Activated T-helper 1 cell treated with anti-CD3 and anti-CD28 coated beads, Interleukin-12 subunit alpha, Interleukin-12 subunit beta, Interleukin-2, Interleukin-4 antibody, amounts not matched to agents 30 ng/mL and 10 ng/mL and 1 ng/mL, durations not matched to agents 14 hours and 24 hours and 36 hours (primary cell): ENCODE results near the gene NCMAP. TPM values are rescaled to one million over a fixed set of nuclear protein-coding genes. Genes with fewer than 3 reads are reported as not detected.
"Not testable (repeated sequence)": the region's sequence is repeated elsewhere in the genome, so short reads cannot be mapped to it uniquely, and the experiment has no call there.

Experiments used
- DNase-seq: peaks from one replicate; pipeline ENCODE4 v3.0.0; 2021; ENCODE audit warnings: low spot score
- H3K27ac Mint-ChIP-seq: one replicate; pipeline ENCODE4 v1.8.0; 2021; ENCODE audit warnings: mild to moderate bottlenecking, mixed read lengths
- H3K27me3 Mint-ChIP-seq: one replicate; pipeline ENCODE4 v1.8.0; 2022; ENCODE audit warnings: mild to moderate bottlenecking, moderate library complexity, mixed read lengths; ENCODE audit not compliant: insufficient read depth
- H3K36me3 Mint-ChIP-seq: one replicate; pipeline ENCODE4 v1.8.0; 2021; ENCODE audit warnings: low read depth, mixed read lengths
- H3K4me1 Mint-ChIP-seq: one replicate; pipeline ENCODE4 v1.8.0; 2021; ENCODE audit warnings: low read depth, mixed read lengths
- H3K4me3 Mint-ChIP-seq: one replicate; pipeline ENCODE4 v1.8.0; 2021; ENCODE audit warnings: mild to moderate bottlenecking, moderate library complexity, mixed read lengths
- H3K9me3 Mint-ChIP-seq: one replicate; pipeline ENCODE4 v1.8.0; 2021; ENCODE audit warnings: mixed read lengths
- intact Hi-C: fragments of 100-400 bp; cut with micrococcal nuclease; formaldehyde crosslinking; loops from one replicate; pipeline ENCODE4 v1.15.1; 2024
- total RNA-seq: library from RNA; stranded (reverse); gene quantifications from 2 replicates; pipeline ENCODE4 v1.2.3, GENCODE V29; 2022

Gene NCMAP
- total RNA-seq, 1 donor from 2014 or later = not detected

GRCh38 chr1:24548070-24548469 is 7.8 kb upstream of the NCMAP start:
- no peak overlapping the region for H3K4me3 Mint-ChIP-seq
- no peaks in the 10 kb centered on the region for H3K9me3 Mint-ChIP-seq
- H3K4me1 Mint-ChIP-seq = no peaks in the 10 kb centered on the region
- H3K36me3 Mint-ChIP-seq = no peaks in the 10 kb centered on the region
- no peak overlapping the region for H3K27ac Mint-ChIP-seq
- no peak for DNase-seq
- peaks cover 32% of the 10 kb centered on the region for H3K27me3 Mint-ChIP-seq
- intact Hi-C loops = no loop called here

GRCh38 chr1:24549210-24549609 is 6.7 kb upstream of the NCMAP start:
- H3K27ac Mint-ChIP-seq, intact Hi-C loops, H3K4me3 Mint-ChIP-seq, H3K36me3 Mint-ChIP-seq, H3K9me3 Mint-ChIP-seq, H3K4me1 Mint-ChIP-seq, DNase-seq: not testable (repeated sequence)
- peaks cover 41% of the 10 kb centered on the region for H3K27me3 Mint-ChIP-seq

- Mint-ChIP-seq H3K27me3 (peaks cover 53% of the 10 kb centered on the region), H3K36me3 (no peaks in the 10 kb centered on the region), H3K4me1 (peaks cover 4% of the 10 kb centered on the region), H3K9me3 (no peaks in the 10 kb centered on the region), H3K27ac (no peak overlapping the region), H3K4me3 (no peak overlapping the region)
- DNase-seq = no peak
- intact Hi-C loops = no loop called here
These were observed 4.5 kb upstream of the NCMAP start for GRCh38 chr1:24551290-24551959.

- Mint-ChIP-seq H3K4me1 (peaks cover 10% of the 10 kb centered on the region), H3K9me3 (no peaks in the 10 kb centered on the region), H3K27ac (no peak overlapping the region), H3K36me3 (no peaks in the 10 kb centered on the region), H3K27me3 (peaks cover 59% of the 10 kb centered on the region), H3K4me3 (no peak overlapping the region)
- intact Hi-C loops = no loop called here
- no peak for DNase-seq
These were observed 3.8 kb upstream of the NCMAP start for GRCh38 chr1:24551960-24552571.

- Mint-ChIP-seq H3K4me3 (no peak overlapping the region), H3K36me3 (no peaks in the 10 kb centered on the region), H3K4me1 (peaks cover 13% of the 10 kb centered on the region), H3K27ac (no peak overlapping the region), H3K27me3 (peaks cover 55% of the 10 kb centered on the region), H3K9me3 (no peaks in the 10 kb centered on the region)
- intact Hi-C loops = no loop called here
- no peak for DNase-seq
These were observed 2.0 kb upstream of the NCMAP start for GRCh38 chr1:24553931-24554330.

GRCh38 chr1:24554714-24555113 is 1.2 kb upstream of the NCMAP start:
- Mint-ChIP-seq H3K4me3 (no peak overlapping the region), H3K27ac (no peak overlapping the region), H3K27me3 (peaks cover 55% of the 10 kb centered on the region), H3K9me3 (no peaks in the 10 kb centered on the region), H3K36me3 (no peaks in the 10 kb centered on the region), H3K4me1 (peaks cover 13% of the 10 kb centered on the region)
- intact Hi-C loops = no loop called here
- no peak for DNase-seq

GRCh38 chr1:24556414-24556795 is 518 bp downstream of the NCMAP start:
- Mint-ChIP-seq H3K36me3 (no peaks in the 10 kb centered on the region), H3K4me3 (no peak overlapping the region), H3K27me3 (peaks cover 54% of the 10 kb centered on the region), H3K4me1 (peaks cover 13% of the 10 kb centered on the region), H3K9me3 (no peaks in the 10 kb centered on the region), H3K27ac (no peak overlapping the region)
- DNase-seq = no peak
- intact Hi-C loops = no loop called here

GRCh38 chr1:24557220-24557619 is 1.3 kb downstream of the NCMAP start:
- no peak overlapping the region for H3K4me3 Mint-ChIP-seq
- intact Hi-C loops = no loop called here
- peaks cover 13% of the 10 kb centered on the region for H3K4me1 Mint-ChIP-seq
- no peak for DNase-seq
- no peaks in the 10 kb centered on the region for H3K9me3 Mint-ChIP-seq
- H3K36me3 Mint-ChIP-seq = no peaks in the 10 kb centered on the region
- H3K27ac Mint-ChIP-seq = no peak overlapping the region
- peaks cover 52% of the 10 kb centered on the region for H3K27me3 Mint-ChIP-seq

GRCh38 chr1:24557711-24558131 is 1.8 kb downstream of the NCMAP start:
- no peak overlapping the region for H3K27ac Mint-ChIP-seq
- no peak overlapping the region for H3K4me3 Mint-ChIP-seq
- no peaks in the 10 kb centered on the region for H3K9me3 Mint-ChIP-seq
- intact Hi-C loops = no loop called here
- no peaks in the 10 kb centered on the region for H3K36me3 Mint-ChIP-seq
- H3K27me3 Mint-ChIP-seq = peaks cover 50% of the 10 kb centered on the region
- DNase-seq = no peak
- H3K4me1 Mint-ChIP-seq = peaks cover 13% of the 10 kb centered on the region

GRCh38 chr1:24558455-24558854 is 2.6 kb downstream of the NCMAP start:
- no peak for DNase-seq
- H3K9me3 Mint-ChIP-seq = no peaks in the 10 kb centered on the region
- intact Hi-C loops = no loop called here
- H3K27ac Mint-ChIP-seq = no peak overlapping the region
- H3K4me1 Mint-ChIP-seq = peaks cover 13% of the 10 kb centered on the region
- H3K4me3 Mint-ChIP-seq = no peak overlapping the region
- H3K36me3 Mint-ChIP-seq = no peaks in the 10 kb centered on the region
- peaks cover 47% of the 10 kb centered on the region for H3K27me3 Mint-ChIP-seq

- intact Hi-C loops = no loop called here
- Mint-ChIP-seq H3K4me1 (peaks cover 13% of the 10 kb centered on the region), H3K36me3 (no peaks in the 10 kb centered on the region), H3K27ac (no peak overlapping the region), H3K27me3 (peaks cover 42% of the 10 kb centered on the region), H3K4me3 (no peak overlapping the region), H3K9me3 (no peaks in the 10 kb centered on the region)
- no peak for DNase-seq
These were observed 3.3 kb downstream of the NCMAP start for GRCh38 chr1:24558902-24559791.

GRCh38 chr1:24560361-24560760 is 4.5 kb downstream of the NCMAP start:
- Mint-ChIP-seq H3K4me1 (peaks cover 12% of the 10 kb centered on the region), H3K36me3 (no peaks in the 10 kb centered on the region), H3K27ac (no peak overlapping the region), H3K9me3 (no peaks in the 10 kb centered on the region), H3K27me3 (peaks cover 30% of the 10 kb centered on the region), H3K4me3 (no peak overlapping the region)
- intact Hi-C loops = no loop called here
- no peak for DNase-seq

- no peak overlapping the region for H3K4me3 Mint-ChIP-seq
- no peaks in the 10 kb centered on the region for H3K36me3 Mint-ChIP-seq
- intact Hi-C loops = no loop called here
- H3K27me3 Mint-ChIP-seq = peaks cover 15% of the 10 kb centered on the region
- H3K9me3 Mint-ChIP-seq = no peaks in the 10 kb centered on the region
- no peak for DNase-seq
- H3K4me1 Mint-ChIP-seq = no peaks in the 10 kb centered on the region
- no peak overlapping the region for H3K27ac Mint-ChIP-seq
These were observed 6.7 kb downstream of the NCMAP start for GRCh38 chr1:24562625-24563024.
